Calu3 (cell line): ENCODE results near the gene RFX7. TPM values are rescaled to one million over a fixed set of nuclear protein-coding genes. Genes with fewer than 3 reads are reported as not detected.
A peak's percentile ranks its signal among the peaks of the same experiment; 100 is the strongest.

Experiments used
- BruUV-seq: library from RNA; stranded (reverse); fragments of 400-500 nt; replicated peaks from 2 replicates; lab custom pipeline; 2021; lab: Mats Ljungman, UMichigan
- CTCF ChIA-PET: fragments of 300-600 bp; sonication (Branson Sonifier 250); formaldehyde crosslinking; loops from one replicate; lab custom pipeline; 2022; ENCODE audit warnings: antibody characterized with exemption; lab: Charles Lee
- DNase-seq: peaks from one replicate; pipeline ENCODE4 v3.0.0; 2022
- H3K27ac Mint-ChIP-seq: one replicate; pipeline ENCODE4 v1.8.0; 2022; ENCODE audit warnings: mixed read lengths; ENCODE audit not compliant: unreplicated experiment
- H3K27me3 Mint-ChIP-seq: one replicate; pipeline ENCODE4 v1.8.0; 2022; ENCODE audit warnings: mixed read lengths; ENCODE audit not compliant: unreplicated experiment
- H3K36me3 Mint-ChIP-seq: one replicate; pipeline ENCODE4 v1.8.0; 2022; ENCODE audit warnings: mild to moderate bottlenecking, moderate library complexity, mixed read lengths; ENCODE audit not compliant: insufficient read depth, unreplicated experiment
- H3K4me1 Mint-ChIP-seq: one replicate; pipeline ENCODE4 v1.8.0; 2022; ENCODE audit warnings: mild to moderate bottlenecking, low read depth, mixed read lengths; ENCODE audit not compliant: unreplicated experiment
- H3K4me3 Mint-ChIP-seq: one replicate; pipeline ENCODE4 v1.8.0; 2022; ENCODE audit warnings: mild to moderate bottlenecking, low read depth, moderate library complexity, mixed read lengths; ENCODE audit not compliant: unreplicated experiment
- H3K9me3 Mint-ChIP-seq: one replicate; pipeline ENCODE4 v1.8.0; 2022; ENCODE audit warnings: low read depth, mixed read lengths; ENCODE audit not compliant: unreplicated experiment
- intact Hi-C: fragments of 100-400 bp; cut with micrococcal nuclease; formaldehyde crosslinking; loops from one replicate; pipeline ENCODE4 v1.10.0; 2022; ENCODE audit not compliant: unreplicated experiment
- total RNA-seq: library from RNA; stranded (reverse); gene quantifications from 2 replicates; pipeline ENCODE4 v1.2.3, GENCODE V29; 2022
- TF ChIP-seq, protein P1 (sequence below): fragments of 200-600 bp; IDR thresholded peaks from one replicate; pipeline ENCODE4 v1.8.0; 2022; ENCODE audit warnings: antibody characterized with exemption; ENCODE audit not compliant: unreplicated experiment

RFX7 gene
- total RNA-seq, 1 experiment from 2014 or later = 31.4 TPM

DNA sequence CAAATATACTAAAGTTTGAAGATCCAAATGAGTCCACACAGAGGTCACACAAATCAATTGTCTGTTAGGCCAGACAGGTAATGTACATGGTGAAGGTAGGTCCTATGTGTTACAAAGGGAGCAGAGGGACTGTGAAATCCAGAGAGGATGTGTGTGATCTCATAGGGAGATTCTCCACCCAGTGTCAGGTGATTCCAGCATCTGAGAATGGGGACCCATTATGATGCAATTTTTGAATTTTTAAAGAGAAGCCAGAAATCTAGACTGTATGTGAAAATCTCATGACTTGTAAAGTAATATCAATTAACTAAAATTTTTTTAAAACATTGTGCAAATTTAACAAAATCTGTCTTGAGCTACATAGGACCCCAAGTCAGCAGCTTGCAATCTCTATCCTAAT lies 192.0 kb downstream of the RFX7 start:
- Mint-ChIP-seq H3K27me3 (no peaks in the 10 kb centered on the region), H3K9me3 (peaks cover 4% of the 10 kb centered on the region), H3K27ac (no peak overlapping the region), H3K36me3 (no peaks in the 10 kb centered on the region), H3K4me3 (no peak overlapping the region), H3K4me1 (peaks cover 40% of the 10 kb centered on the region)
- CTCF ChIA-PET = no interaction called here
- TF ChIP-seq, protein P1, sequence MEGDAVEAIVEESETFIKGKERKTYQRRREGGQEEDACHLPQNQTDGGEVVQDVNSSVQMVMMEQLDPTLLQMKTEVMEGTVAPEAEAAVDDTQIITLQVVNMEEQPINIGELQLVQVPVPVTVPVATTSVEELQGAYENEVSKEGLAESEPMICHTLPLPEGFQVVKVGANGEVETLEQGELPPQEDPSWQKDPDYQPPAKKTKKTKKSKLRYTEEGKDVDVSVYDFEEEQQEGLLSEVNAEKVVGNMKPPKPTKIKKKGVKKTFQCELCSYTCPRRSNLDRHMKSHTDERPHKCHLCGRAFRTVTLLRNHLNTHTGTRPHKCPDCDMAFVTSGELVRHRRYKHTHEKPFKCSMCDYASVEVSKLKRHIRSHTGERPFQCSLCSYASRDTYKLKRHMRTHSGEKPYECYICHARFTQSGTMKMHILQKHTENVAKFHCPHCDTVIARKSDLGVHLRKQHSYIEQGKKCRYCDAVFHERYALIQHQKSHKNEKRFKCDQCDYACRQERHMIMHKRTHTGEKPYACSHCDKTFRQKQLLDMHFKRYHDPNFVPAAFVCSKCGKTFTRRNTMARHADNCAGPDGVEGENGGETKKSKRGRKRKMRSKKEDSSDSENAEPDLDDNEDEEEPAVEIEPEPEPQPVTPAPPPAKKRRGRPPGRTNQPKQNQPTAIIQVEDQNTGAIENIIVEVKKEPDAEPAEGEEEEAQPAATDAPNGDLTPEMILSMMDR = no peak
- intact Hi-C loops = loop anchor here (2.0 to 5.0 kb wide), 2 partner anchors 34 to 61 kb away; no protein-coding TSS in a partner anchor
- DNase-seq = no peak
- no TSS peak for BruUV-seq

- CTCF ChIA-PET = no interaction called here
- intact Hi-C loops = no loop called here
- BruUV-seq = no TSS peak
- TF ChIP-seq, protein P1 = no peak
- Mint-ChIP-seq H3K36me3 (no peaks in the 10 kb centered on the region), H3K27me3 (no peaks in the 10 kb centered on the region), H3K4me3 (no peak overlapping the region), H3K27ac (no peak overlapping the region), H3K9me3 (peaks cover 9% of the 10 kb centered on the region), H3K4me1 (peaks cover 48% of the 10 kb centered on the region)
- no peak for DNase-seq
These were observed 194.1 kb downstream of the RFX7 start for GRCh38 chr15:56049577-56049976.

DNA sequence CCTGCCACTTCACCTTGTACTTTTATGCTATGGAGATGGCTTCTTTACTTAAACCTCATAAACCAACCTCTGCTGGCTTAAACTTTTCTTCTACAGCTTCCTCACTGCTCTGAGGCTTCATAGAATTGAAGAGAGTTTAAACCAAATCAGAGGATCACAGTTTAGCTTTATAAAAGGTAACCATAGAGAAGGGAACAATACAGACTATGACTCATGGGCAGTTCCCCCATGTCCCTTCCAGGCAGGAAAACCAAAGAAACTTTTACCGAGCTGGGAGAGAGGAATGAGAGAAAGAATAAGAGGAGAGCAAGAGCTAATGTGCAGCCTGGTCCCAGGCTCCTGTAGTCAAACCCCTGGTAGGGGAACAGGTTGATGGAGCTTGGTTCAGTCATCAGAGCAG lies 196.3 kb downstream of the RFX7 start:
- CTCF ChIA-PET = interaction anchor here (1.0 kb wide), 1 partner anchor 55 kb away, joined by 4 read pairs; no protein-coding TSS in a partner anchor
- peaks cover 17% of the 10 kb centered on the region for H3K36me3 Mint-ChIP-seq
- H3K9me3 Mint-ChIP-seq = peaks cover 14% of the 10 kb centered on the region
- intact Hi-C loops = no loop called here
- DNase-seq = no peak
- no peak overlapping the region for H3K4me3 Mint-ChIP-seq
- no TSS peak for BruUV-seq
- H3K27ac Mint-ChIP-seq = peak overlapping the region; percentile 59
- TF ChIP-seq, protein P1 = no peak
- no peaks in the 10 kb centered on the region for H3K27me3 Mint-ChIP-seq
- peaks cover 65% of the 10 kb centered on the region for H3K4me1 Mint-ChIP-seq

- H3K4me1 Mint-ChIP-seq = peaks cover 74% of the 10 kb centered on the region
- BruUV-seq = no TSS peak
- CTCF ChIA-PET = no interaction called here
- DNase-seq = no peak
- peak overlapping the region; percentile 98 for H3K27ac Mint-ChIP-seq
- H3K27me3 Mint-ChIP-seq = no peaks in the 10 kb centered on the region
- H3K9me3 Mint-ChIP-seq = peaks cover 14% of the 10 kb centered on the region
- TF ChIP-seq, protein P1 = no peak
- H3K4me3 Mint-ChIP-seq = no peak overlapping the region
- peaks cover 26% of the 10 kb centered on the region for H3K36me3 Mint-ChIP-seq
- intact Hi-C loops = no loop called here
These were observed 198.5 kb downstream of the RFX7 start for GRCh38 chr15:56045068-56045748.
